Heart left ventricle (tissue), 13 donors: Measurements from ENCODE around the gene ZBTB45.

ENCODE experiments used
- CTCF ChIP-seq, 12 donors: fragments of 200-600 bp; sonication (generic) in 4 of 12; IDR thresholded peaks; one replicate each; pipeline versions ENCODE4 v1.5.0 to v1.8.0; 2018 to 2022; ENCODE audit warnings: antibody characterized with exemption in 12 of 12, mild to moderate bottlenecking in 5 of 12
- POLR2A ChIP-seq, 2 donors: fragments of 450-650 bp; IDR thresholded peaks; one replicate each; pipeline ENCODE4 v1.6.1; 2017; ENCODE audit warnings: antibody characterized with exemption in 2 of 2, mild to moderate bottlenecking in 2 of 2, moderate library complexity in 2 of 2
- donor health status: ischemic (EF 13 %, LVEDD 7.1; RV severe dilation, severe dysfunction).
- donor health status: DM: no; HTN: yes; CAD: no.
- donor health status: DM: no; HTN: no; CAD: no.
- donor health status: ischemic (EF 25% LVEDD 6.9; RV normal size, moderate dysfunction).
- donor health status: ischemic (EF 25% LVEDD 5.7; RV mildly dilated, moderate dysfunction).
- donor health status: ischemic (EF 35%, LVEDD 5.7; RV mildly dilated, moderate dysfunction).
- donor health status: nonischemic (EF 11% LVEDD 7.7; RV severe dilation, severe dysfunction).
- donor health status: DM: yes; HTN: yes; CAD: no.
- donor health status: PGD.
- donor health status: ischemic (EF 29% LVEDD 5.4; RV normal size, mild dysfunction).
- donor health status: nonischemic (EF 23%, LVEDD 6.1; RV moderate dilation, normal function).

- no peak for TF ChIP-seq CTCF (IDR thresholded peaks at IDR 0.05)
- no peak for TF ChIP-seq POLR2A (IDR thresholded peaks at IDR 0.05)
Measured at GRCh38 chr19:58547323-58548312, 28.0 kb upstream of the ZBTB45 start.
